GM13977 (cell line): ENCODE results near the gene MTUS2.

ENCODE experiments used
- DNase-seq: peaks from one replicate; pipeline ENCODE4 v3.0.0; 2012; ENCODE audit warnings: low spot score
- in situ Hi-C: fragments of 300-500 bp; cut with MboI; formaldehyde crosslinking; loops from one replicate; pipeline ENCODE4 v1.12.0; 2022; ENCODE audit warnings: low sequenced_read_pairs, low pct_unique_long_range_greater_than_20kb, mixed read lengths, inconsistent platforms; ENCODE audit not compliant: unreplicated experiment
- TF ChIP-seq, protein P1 (sequence below): IDR thresholded peaks from 2 replicates; pipeline ENCODE4 v1.5.1; 2012; ENCODE audit warnings: mild to moderate bottlenecking, control low read depth; ENCODE audit not compliant: insufficient read depth; ENCODE audit errors: extremely low read depth, missing control alignments

MTUS2 gene

DNA sequence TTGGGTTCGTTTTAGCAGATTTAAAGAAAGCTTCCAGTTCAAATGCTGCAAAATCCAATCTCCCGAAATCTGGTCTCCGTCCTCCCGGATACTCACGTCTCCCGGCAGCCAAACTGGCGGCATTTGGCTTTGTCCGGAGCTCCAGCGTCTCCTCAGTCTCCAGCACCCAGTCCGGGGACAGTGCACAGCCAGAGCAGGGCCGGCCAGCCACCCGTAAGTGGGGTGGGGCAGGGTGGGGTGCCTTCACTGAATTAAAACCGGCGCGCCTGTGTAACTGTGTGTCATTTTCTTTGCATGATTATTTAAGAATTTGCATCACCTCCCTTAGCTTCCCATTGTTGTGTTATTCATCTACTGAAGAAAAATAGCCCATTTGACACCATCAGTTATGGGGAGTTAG is 280.6 kb downstream of the MTUS2 start:
- in situ Hi-C loops, result no loop called here
- TF ChIP-seq, protein P1, sequence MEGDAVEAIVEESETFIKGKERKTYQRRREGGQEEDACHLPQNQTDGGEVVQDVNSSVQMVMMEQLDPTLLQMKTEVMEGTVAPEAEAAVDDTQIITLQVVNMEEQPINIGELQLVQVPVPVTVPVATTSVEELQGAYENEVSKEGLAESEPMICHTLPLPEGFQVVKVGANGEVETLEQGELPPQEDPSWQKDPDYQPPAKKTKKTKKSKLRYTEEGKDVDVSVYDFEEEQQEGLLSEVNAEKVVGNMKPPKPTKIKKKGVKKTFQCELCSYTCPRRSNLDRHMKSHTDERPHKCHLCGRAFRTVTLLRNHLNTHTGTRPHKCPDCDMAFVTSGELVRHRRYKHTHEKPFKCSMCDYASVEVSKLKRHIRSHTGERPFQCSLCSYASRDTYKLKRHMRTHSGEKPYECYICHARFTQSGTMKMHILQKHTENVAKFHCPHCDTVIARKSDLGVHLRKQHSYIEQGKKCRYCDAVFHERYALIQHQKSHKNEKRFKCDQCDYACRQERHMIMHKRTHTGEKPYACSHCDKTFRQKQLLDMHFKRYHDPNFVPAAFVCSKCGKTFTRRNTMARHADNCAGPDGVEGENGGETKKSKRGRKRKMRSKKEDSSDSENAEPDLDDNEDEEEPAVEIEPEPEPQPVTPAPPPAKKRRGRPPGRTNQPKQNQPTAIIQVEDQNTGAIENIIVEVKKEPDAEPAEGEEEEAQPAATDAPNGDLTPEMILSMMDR, result no peak
- DNase-seq, result no peak

DNA sequence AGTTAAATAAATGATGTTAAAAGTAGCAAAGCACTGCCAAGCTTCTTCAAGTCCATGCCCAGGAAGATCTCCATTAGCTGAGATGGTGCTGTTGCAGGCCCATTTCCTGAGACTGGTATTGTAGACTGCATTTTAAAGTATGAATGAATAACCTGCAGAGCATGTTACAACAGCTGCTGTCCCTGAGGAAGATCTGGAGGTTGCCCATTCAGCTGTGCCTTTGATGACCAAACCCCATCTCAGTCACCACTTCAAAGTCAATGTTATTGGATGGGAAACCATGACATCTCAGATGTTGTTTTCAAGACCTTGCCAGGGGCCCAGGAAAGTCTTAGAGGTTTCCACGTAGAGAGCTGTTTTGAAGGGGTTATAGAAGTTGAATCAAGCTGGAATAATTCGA is 281.3 kb downstream of the MTUS2 start:
- TF ChIP-seq, protein P1, result no peak
- in situ Hi-C loops, result no loop called here
- DNase-seq, result no peak

- no peak for DNase-seq
- TF ChIP-seq, protein P1, result no peak
- in situ Hi-C loops, result no loop called here
These were observed 281.8 kb downstream of the MTUS2 start for GRCh38 chr13:29101905-29102304.

GRCh38 chr13:29103065-29103800 is 283.1 kb downstream of the MTUS2 start:
- TF ChIP-seq, protein P1, result no peak
- DNase-seq, result no peak
- in situ Hi-C loops, result no loop called here

- DNase-seq, result no peak
- TF ChIP-seq, protein P1, result no peak
- in situ Hi-C loops, result no loop called here
These were observed 284.3 kb downstream of the MTUS2 start for GRCh38 chr13:29104461-29104860.

- TF ChIP-seq, protein P1, result peak; percentile 40
- DNase-seq, result no peak
- in situ Hi-C loops, result no loop called here
These were observed 285.6 kb downstream of the MTUS2 start for GRCh38 chr13:29105779-29106178.

- TF ChIP-seq, protein P1, result no peak
- no peak for DNase-seq
- in situ Hi-C loops, result no loop called here
These were observed 286.5 kb downstream of the MTUS2 start for GRCh38 chr13:29106651-29107050.
